CD4-positive, alpha-beta T cell treated with Interleukin-17A for 1 hour (primary cell): ENCODE data around the gene SLU7.
"Not testable (repeated sequence)": the region's sequence is repeated elsewhere in the genome, so short reads cannot be mapped to it uniquely, and the experiment has no call there.

Experiments used
- DNase-seq: peaks from one replicate; pipeline ENCODE4 v3.0.0-alpha.2; 2020

SLU7 gene

GRCh38 chr5:160450164-160450932, 31.5 kb upstream of the SLU7 start:
- DNase-seq, result no peak

GRCh38 chr5:160449458-160449857, 30.6 kb upstream of the SLU7 start:
- no peak for DNase-seq

DNA sequence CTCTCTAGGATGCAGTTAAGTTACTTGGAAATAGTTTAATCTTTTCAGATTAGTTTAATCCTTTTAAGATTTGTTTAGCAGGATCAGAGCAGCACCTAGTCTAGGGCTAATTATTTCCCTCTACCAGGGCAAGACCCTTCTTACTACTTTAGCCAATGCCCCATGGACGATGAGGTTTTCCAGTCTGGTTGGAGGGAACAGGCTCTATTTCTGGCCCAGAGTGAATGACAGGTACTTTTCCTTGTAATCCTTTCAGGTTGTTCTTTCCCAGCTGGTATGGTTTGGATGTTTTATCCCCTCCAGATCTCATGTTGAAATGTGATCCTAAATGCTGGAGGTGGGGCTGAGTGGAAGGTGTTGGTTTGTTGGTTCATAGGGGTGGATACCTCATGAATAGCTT, 30.0 kb upstream of the SLU7 start:
- no peak for DNase-seq

GRCh38 chr5:160445751-160446150, 26.9 kb upstream of the SLU7 start:
- DNase-seq, result no peak

DNA sequence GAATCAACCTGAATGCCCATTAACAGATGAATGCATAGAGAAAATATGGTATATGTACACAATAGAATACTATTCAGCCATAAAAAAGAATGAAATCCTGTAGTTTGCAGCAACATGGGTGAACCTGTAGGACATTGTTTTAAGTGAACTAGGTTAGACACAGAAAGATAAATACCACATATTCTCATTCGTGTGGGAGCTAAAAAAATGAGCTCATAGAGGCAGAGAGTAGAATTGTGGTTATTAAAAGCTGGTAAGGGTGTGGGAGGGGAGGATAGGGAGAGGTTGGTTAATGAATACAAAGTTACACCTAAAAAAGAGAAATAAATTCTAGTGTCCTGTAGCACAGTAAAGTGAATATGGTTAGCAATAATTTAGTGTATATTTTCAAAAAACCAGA, 26.3 kb upstream of the SLU7 start:
- DNase-seq, result no peak

- DNase-seq, result no peak
These were observed 25.5 kb upstream of the SLU7 start for GRCh38 chr5:160444407-160444806.

DNA sequence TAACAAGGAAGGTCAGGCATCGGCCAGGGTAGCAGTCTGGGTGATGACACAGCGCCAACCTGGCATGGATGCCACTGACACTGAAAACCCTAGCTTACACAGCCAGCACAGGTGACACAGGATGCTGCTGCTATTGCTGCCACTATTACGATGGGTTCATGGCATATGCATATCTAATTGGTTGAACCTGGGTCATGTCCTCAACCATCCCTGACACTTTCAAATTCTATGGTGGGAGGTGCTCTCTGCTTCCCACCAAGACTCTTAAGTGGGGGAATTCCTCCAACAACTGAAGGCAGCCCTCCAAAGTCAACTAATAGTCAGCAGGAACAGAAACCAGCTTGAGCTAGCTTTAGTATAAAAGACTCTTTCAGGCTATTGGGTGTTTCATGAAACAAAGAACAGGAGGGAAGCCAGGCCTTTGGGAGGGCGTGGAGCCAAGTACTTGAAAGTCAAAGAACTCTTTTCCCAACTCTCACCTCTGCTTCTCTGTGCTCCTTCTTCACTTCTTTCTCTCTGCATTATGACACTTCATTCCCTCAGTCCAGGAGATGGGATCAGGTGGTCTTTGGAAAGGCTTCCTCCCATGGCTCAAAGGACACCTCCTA, 24.0 kb upstream of the SLU7 start:
- no peak for DNase-seq

DNA sequence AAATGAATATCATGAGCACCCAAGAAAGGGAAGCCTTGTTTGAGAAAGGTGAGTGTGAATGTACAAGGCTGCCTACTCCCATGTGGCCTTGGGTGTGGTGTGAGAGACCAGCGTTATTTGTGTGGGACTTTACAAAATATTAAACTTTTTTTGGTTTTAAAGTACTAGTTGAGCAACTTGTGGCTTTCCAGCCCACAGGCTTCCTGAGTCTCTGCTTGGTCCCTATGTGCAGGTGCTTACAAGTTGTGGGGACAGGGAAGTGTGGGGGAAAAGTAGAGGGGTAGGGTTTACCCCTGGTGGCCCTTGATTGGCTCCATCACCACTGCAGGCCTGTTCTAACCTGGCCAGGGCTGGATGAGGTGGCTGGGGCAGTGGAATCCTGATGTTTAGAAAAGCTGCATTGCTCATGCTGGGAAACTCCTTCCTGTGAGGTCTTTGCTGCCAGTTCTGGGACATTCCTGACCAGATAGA, 22.5 kb upstream of the SLU7 start:
- no peak for DNase-seq

DNA sequence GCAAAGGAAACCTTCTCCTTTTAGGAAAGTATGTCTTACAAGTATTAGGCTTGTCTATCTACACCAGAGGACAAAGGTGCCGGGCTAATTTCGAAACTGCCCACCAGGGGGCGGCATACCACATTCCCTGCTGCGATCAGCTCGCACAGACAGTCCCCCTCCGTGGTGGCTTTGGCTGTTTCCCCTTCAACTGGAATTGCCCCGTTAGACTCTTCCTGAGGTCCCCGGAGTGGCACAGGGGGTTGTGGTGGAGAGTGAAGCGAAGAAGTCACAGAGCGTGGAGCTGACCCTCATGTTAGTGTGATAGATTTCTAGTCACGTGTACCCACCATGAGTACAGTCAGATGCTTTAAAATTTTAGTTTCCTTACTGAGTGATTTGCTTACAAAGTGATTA, 20.3 kb upstream of the SLU7 start:
- DNase-seq, result peak; percentile 89

DNA sequence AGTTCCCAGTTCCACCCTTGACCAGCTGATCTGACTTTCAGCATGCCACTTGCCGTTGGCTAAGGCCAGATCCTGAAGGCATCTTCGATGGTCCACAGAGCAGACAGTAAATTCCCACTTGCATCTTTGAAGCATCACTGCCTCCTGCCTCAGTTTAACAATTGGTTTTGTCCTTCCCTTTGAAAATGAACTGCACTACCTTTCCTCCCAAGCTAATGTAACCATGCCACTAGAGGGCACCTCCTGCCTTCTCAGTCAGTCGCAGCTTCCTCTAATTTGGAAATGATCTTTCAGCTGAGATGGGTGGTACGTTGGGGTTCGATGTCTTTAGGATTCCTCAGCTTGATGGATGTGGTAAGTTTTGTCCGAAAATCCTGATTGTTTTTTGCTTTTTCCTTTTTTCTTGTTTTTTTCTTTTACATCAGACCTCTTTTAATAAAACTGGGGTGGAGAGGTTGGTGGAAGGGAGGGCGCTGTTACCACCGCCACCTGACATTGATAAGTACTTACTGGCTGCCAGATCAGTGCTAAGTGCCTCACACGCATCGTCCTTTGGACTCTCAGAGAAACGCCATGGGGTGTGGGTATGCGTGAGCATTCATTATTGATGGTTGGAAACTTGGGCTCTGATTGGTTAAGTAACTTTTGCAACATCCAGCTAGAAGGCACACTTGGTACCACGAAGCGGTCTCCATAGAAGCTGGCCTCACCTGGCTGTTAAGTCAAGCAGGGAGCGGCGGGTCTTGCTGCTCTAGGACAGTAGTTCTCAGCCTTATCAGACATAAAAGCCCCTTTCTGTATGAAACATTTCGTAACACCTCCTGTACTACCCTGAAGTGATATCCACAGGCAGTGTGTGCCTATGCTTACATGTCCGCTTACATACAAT, 19.7 kb upstream of the SLU7 start:
- peak; percentile 76 for DNase-seq

- no peak for DNase-seq
These were observed 18.4 kb upstream of the SLU7 start for GRCh38 chr5:160437271-160437670.

DNA sequence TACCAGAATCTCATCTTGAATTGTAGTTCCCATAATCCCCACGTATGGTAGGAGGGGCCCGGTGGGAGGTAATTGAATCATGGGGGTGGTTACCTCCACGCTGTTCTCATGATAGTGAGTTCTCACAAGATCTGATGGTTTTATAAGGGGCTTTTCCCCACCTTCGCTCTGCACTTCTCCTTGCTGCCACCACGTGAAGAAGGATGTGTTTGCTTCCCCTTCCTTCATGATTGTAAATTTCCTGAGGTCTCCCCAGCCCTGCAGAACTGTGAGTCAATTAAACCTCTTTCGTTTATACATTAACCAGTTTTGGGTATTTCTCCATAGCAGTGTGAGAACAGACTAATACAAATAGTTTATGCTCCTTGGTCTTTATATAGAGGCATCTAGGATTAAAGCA, 17.8 kb upstream of the SLU7 start:
- DNase-seq, result not testable (repeated sequence)

- DNase-seq, result no peak
These were observed 17.1 kb upstream of the SLU7 start for GRCh38 chr5:160436017-160436416.

DNA sequence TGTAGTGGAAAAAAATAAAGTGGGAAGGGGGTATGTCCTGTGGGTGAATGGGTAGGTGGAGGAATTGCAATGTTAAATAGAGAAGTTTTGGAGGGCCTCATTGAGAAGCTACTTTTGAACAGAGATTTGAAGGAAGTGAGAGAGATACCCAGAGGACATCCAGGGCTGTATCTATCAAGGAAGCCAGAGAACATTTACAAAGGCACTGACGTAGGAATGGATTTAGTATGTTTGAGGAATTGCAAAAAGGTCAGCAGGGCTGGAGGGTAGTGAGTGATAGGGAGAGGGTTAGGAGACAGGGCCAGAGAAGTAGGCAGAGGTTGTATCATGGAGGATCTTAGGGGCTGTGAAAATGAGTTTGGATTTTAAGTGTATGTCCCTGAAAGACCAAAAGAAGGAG, 16.7 kb upstream of the SLU7 start:
- no peak for DNase-seq

GRCh38 chr5:160434022-160434531, 15.2 kb upstream of the SLU7 start:
- no peak for DNase-seq

DNA sequence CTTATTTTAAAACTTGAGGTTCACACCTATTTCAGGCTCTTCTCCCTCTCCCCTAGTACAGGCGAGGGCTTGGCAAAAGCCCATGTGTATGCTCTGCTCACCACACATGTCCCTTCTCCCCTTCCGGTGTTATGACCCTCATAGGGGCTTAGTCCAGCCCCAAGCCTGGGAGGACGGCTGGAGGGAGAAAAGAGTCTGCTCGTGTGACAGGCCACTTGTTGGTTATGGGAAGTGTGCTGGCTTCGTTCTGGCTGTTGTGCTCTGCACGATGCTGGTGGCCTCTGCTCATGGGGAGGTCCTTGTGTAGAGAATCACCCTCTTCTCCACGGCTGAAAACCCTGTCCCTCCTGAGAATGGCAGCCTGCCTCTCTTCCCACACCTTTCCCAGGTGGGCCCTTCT, 13.9 kb upstream of the SLU7 start:
- no peak for DNase-seq

GRCh38 chr5:160432196-160432595, 13.3 kb upstream of the SLU7 start:
- DNase-seq, result no peak

DNA sequence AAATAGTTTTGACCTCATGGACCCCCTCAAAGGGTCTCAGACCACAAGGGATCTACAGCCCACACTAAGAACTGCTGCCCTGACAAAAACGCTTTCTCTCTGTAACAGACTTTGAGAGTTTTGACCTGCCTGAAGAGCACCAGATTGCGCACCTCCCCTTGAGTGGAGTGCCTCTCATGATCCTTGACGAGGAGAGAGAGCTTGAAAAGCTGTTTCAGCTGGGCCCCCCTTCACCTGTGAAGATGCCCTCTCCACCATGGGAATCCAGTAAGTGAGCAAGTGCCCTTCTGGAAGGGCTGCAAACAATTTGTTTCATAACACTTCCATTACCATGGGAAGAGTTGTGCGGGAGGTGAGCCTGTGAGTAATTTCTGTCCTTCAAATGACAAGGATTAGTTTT, 8.7 kb upstream of the SLU7 start:
- no peak for DNase-seq

DNA sequence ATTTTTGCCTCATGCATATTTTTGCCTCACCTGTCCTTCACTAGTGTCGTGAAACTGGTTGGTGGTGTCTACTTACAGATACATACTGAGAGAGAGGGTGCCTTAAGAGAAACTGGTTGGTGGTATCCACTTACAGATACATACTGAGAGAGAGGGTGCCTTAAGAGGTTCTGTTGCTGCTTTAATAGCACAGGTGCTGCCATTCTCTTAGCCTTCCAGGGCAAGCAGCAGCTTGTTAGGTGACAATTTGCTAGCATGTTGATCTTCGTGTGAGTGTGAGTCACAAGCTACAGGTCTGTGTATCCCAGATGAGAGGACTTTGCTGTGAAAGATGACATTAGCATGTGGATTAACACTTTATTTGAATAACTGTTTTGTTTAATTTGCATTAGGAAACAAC, 4.2 kb upstream of the SLU7 start:
- no peak for DNase-seq

DNA sequence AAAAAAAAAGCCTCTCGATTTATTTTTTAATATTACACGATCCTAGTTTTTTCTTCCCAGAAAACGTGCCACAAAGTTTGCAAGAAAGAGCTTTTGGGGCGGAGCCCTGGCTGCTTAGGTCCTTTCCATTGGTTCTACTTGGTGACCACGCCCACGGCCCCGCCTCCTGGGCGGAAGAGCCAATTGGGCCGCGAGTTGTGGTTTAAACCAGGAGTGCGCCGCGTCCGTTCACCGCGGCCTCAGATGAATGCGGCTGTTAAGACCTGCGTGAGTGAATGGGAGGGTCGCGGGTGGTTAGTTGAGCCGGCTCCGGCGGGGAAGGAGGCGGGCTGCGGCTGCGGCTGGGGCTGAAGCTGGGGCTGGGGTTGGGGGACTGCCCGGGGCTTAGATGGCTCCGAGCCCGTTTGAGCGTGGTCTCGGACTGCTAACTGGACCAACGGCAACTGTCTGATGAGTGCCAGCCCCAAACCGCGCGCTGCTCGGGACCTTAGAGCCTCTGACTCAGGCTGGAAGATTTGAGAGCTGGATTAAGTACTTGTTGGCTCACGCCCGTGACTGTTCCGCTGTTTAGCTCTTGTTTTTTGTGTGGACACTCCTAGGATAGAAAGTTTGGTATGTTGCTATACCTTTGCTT, 2.9 kb upstream of the SLU7 start, which contains the start of gene PTTG1:
TSS of gene PTTG1 (plus strand) at position 231 of the 634 bp plus-strand sequence. CDS start 458 bp downstream, outside the sequence.
- DNase-seq, result peak; percentile 93

DNA sequence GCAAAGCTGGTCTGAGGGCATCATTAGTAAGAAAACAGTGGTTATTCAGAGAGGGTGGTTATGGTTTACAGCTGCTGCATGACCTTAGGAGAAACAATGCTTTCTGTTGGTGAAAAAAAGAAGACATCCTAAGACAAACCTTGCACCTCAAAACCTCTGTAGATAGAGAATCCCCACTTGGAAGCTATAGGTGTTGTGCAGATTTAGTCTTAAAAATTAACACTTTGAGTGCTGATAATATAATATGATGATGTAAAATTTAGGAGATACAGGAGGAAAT, 1.4 kb upstream of the SLU7 start:
- no peak for DNase-seq

- no peak for DNase-seq
These were observed 813 bp upstream of the SLU7 start for GRCh38 chr5:160419458-160420330.
